GM19397 (cell line): Measurements from ENCODE around the gene HSPA9.

Experiments
- ATAC-seq: cut with Tn5 transposase; IDR thresholded peaks from one replicate; pipeline ENCODE4 v1.9.1; 2021; ENCODE audit warnings: mild to moderate bottlenecking, moderate library complexity; ENCODE audit not compliant: unreplicated experiment

HSPA9 gene

DNA sequence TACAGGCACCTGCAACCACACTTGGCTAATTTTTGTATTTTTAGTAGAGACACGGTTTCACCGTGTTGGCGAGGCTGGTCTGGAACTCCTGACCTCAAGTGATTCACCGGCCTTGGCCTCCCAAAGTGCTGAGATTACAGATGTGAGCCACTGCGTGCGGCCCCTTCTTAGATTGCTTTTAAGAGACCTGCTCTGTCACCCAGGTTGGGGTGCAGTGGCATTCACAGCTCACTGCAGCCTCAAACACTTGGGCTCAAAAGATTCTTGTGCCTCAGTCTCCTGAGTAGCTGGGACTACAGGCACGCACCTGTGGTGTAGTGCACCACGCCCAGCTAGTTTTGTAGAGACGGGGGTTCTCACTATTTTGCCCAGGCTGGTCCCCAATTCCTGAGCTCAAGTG is 11.0 kb downstream of the HSPA9 start:
- ATAC-seq, result no peak

DNA sequence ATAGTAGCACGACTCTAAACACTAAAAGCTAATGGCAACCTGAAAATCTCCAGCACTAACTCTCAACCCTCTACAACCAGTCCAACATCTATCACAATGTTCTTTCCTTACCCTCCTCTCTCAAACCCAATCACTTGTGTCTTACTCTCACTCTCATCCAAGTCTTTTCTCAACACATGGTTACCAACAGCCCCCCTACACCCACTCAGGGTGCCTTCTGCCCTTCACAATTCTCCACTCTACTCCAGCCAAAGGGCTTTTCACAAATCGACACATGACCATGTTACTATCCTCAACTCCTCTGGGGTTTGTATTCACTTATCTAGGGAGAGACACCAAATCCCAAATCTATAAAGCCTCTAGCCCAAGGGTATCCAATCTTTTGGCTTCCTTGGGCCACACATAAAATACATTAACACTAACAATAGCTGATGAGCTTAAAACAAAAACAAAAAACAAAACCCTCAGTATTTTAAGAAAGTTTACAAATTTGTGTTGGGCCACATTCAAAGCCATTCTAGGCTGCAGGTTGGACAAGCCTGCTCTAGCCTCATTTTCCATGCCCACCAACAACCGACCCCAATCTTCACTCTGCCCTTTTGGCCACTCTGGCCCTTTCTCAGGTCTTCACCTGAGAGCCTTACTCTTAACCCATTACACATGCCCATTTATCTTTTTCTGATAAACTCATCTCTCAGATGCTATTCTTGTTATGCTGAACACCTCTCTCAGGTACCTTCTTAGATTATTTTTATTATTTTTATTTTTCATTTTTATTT is 11.7 kb downstream of the HSPA9 start:
- ATAC-seq, result no peak

DNA sequence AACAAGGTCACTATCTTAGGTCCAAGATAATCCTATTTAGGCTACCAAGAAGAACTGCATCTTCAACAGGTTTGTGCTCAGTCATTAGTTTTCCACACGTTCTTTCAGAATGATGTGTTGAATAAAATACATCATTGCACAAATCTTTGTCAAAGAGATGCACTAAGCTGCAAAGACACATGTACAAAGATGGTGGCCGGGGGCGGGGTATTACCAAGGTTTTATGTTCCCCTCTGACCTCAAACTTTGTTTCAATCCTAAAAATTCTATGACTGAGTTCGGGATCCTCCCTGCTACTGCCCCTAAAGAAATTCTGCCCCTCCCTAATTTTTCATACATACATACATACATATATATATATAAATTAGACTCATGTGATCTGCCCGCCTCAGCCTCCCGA is 14.2 kb downstream of the HSPA9 start:
- ATAC-seq, result no peak

DNA sequence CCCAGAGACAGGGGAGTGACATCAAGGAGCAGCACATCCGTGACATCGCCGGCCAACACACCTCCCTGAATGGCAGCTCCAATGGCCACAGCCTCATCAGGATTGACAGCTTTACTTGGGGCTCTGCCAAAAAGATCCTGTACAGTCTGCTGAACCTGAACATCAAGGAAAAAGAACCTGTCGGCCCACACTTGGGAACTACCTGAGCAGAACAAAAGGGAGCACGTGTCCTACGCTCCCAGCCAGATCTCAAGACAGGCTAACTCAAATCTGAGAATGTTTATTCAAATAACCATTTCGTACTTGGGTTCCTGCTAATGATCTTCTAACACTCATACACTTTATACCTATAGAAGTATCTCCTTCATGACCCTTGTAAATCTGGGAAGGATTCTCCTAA is 15.3 kb downstream of the HSPA9 start:
- no peak for ATAC-seq

DNA sequence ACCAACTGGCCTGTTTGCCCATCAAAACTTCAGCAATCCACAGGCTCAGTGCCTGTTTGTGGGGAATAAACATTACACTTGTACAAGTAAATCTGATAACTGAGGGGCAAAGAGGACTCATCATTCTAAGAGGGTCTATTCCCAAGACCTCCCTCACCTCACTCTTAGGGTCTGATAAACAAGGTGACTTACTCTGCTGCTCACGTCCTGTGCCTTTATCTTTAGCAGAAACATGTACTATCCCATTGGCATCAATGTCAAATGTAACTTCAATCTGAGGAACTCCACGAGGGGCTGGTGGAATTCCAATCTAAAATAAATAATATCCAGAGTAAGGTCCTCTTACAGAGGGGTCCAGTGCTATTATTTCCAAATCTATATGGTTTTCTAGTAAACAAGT is 17.5 kb downstream of the HSPA9 start:
- ATAC-seq, result no peak

DNA sequence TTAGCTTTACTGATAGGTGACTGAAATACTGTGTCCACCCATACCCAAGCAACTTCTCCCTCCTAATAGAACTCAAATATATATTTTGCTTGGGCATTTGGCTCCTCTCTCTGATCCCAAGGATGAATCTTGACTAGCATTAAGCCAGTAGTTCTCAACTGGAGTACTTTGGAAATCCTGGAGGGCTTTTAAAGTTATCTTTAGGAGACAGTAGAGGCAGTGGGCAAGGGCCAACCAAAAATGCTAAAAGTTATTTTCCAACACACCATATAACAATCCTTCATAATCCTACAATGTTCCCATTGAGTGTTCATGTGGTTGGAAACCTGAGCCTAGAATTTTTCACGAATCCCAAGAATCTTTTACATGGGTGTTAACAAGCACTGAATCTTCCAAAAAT is 21.1 kb downstream of the HSPA9 start:
- no peak for ATAC-seq

DNA sequence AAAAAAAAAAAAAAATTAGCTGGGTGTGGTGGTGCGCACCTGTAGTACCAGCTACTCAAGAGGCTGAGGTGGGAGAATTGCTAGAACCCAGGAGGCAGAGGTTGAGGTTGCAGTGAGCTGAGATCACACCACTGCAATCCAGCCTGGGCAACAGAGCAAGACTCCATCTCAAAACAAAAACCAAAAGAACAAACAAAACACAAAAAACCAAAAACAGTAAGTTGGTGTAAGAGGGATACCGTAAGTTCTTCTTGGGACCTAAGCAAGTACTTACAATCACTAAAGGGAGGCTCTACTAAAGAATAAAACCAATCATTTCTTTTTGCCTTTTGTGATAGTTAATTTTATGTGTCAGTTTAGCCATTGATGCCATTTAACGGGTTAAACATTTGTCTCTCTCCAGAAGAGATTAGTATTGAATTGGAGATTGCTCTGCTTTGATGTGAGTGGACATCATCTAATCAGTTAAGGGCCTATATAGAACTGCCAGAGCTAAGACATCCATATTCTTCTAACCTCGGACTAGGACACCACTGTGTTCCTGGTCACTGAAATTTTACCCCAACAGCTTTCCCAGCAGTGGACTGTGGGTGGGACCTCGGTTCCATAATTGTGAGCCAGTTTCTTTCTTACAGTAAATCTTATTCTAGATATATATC is 21.6 kb downstream of the HSPA9 start:
- ATAC-seq, result no peak

DNA sequence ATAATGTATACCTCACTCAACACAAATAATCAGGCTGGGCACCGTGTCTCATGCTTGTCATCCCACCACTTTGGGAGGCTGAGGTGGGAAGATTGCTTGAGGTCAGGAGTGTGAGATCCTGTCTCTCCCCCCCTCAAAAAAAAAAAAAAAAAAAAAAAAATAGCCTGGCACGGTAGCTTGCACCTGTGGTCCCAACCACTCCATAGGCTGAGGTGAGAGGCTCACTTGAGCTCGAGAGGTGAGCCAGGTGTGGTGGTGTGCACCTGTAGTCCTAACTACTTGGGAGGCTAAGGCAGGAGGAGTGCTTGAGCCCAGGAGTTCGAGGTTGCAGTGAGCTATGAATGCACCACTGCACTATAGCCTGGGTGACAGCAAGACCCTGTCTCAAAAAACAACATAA is 22.5 kb downstream of the HSPA9 start:
- no peak for ATAC-seq

DNA sequence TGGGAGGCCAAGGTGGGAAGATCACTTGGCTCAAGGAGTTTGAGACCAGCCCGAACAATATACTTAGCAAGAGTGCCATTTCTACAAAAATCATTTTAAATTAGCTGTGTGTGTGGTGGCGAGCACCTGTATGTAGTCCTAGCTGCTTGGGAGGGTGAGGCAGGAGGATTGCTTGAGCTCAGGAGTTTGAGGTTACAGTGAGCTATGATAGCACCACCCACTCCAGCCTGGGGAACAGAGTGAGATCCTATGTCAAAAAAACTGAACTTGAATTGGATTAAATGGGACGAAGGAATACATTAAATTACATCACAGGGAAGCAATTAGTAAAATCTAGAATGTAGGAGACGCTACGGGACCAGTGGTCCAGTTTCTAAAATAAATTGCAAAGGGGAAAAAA is 25.8 kb downstream of the HSPA9 start:
- no peak for ATAC-seq

DNA sequence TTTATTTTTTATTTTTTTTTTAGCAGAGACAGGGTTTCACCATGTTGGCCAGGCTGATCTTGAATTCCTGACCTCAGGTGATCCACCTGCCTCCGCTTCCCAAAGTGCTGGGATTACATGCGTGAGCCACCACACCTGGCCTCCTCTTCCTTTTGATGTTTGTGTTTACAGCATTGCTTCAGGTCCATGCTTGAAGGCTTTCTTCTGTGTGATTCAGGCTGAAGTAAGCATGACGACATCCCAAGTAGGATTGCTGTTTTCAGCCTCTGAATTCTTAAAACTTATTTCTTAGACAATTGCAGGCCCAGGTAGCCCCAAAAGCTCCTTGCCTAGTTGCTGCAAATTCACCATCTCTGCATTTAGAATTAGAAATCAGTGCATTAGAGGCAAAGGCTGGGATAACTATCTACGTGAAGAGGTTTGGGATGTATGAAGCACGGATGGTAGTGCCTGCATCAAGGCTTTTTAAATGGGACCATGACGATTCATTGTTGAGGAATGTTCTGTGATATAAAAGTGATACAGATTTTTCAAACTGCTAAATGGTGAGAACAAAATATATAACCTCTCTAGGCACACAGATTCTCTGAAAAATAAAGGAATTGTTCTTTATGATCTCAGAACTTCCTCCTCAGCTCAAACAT is 29.2 kb downstream of the HSPA9 start:
- no peak for ATAC-seq

DNA sequence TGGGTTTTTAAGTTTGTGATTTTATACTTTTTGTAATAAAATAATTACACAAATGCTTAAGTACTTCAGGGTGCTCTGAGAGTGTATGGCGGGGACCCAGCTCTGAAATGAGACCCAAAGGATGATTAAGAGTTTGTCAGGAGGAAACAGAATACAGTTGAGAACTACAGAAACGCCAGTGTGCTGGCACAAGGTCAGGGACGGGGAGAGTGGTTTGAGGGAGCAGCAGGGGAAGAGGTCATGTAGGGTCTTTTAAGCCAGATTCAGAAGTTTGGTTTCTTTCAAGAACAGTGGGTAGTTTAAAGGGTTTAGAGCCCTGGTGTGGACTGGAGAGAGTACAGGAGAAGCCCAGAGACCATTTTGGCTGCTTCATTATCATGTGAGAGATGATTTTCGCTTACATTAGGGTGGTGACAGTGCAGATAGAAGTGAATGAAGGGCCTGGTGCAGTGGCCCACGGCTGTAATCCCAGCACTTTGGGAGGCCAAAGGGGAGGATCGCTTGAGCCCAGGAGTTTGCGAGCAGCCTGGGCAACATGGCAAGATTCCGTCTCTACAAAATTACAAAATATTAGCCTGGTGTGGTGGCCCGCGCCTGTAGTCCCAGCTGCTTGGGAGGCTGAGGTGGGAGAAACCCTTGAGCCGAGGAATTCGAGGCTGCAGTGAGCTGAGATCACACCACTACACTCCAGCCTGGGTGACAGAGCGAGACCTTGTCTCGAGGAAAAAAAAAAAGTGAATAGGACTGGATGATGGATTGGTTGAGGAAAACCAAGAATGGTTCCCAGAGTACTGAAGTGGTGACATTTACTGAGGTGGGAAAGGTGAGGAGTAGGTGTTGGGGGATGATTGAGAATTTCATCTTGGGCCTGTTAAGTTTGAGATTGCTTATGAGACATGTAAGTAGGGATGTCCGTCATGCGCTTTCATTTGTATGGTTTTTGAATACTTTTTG is 30.7 kb downstream of the HSPA9 start:
- no peak for ATAC-seq

DNA sequence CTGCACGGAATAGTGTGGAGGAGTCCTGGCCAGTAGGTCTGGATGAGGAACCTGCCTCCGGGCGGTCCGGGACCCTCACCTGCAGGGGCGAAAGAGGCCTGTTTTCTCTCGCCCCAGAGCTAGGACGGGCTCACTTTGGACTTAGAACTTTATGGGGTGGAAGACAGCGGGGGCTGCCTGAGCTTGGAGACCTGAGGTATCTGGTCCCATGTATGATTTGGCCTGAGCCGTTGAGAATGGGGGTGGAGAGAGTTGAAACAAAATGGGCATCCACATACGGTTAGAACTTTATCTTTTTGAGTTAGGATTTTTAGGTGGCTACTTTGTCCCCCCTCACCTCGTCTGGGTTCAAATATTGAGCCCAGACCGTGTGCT is 31.5 kb downstream of the HSPA9 start:
- peak; percentile 37 for ATAC-seq

DNA sequence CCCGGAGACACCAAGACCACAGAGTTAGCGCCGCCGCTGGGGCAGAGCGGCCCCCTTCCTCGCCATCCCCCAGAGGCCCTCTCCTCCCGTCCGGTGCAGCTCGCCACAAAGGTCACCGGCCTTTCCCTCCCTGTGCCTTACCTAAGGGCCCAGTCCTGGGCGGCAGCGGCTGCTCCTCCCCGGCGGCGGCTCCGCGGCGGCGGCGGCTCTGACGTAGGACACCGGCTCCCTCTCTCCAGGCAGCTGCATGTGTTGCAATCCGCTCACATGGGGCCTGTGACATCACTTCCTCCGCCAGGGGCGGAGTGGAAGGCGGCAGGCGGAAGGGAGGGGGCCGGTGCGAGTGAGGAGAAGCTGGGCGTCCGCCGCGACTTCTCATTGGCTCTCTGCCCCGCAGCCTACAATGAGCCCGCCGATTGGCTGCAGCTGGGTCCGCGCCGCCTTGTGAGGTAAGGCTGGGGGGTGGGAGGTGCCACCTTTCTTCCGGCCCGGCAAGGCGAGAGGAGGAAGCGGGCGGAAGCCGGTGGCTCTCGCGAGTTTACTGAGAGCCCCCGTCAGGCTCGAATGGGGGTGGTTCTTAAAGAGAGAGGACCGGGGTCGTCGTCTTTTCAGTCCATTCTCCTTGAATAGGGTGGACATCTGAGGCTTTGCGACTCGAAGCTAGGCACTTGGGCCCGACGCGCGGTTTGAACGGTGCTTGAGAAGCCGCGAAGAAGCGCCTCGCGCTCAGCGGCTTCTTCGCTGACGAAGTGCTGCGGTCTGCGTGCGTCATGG is 32.1 kb downstream of the HSPA9 start, which contains the start of gene ETF1:
Gene ETF1 (minus strand): TSS at position 281 of the 774 bp plus-strand sequence. CDS start 318 bp downstream, outside the sequence.
- peak; percentile 94 for ATAC-seq

DNA sequence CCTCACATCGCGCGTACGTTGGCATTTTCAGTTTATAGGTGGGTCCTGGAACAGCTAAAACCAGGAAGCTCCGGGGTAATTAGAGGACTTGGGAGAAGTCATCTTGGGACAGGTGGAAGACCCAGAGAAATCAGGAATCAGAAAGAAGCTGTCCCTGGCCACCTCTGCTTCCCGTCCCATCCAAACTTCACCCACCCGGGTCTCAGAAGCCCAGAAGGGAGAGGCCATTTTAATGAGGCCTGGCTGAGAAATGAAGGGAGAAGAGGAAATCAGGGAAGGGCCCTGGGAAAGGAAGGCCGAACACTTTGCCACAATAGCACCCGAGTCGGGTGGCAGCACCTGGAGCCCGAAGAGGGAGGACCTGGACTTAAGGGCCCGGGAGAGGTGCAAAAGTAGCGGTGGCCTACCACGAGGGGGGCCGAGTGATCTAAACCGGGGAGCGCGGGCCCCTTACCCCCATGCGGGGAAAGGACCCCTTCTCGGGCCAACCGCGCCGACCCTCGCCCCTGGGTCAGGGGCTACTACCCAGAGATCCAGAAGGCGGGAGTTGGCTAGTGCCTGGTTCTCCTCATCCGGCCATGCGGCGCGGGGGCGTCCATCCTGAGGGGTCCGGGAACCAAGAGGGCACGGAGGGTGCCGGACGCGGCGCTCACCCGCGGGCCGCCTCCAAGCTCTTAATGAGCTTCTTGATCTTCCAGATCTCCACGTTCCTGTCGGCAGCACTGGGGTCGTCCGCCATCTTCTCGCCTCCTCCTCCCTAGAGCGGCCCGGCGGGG is 32.8 kb downstream of the HSPA9 start:
- ATAC-seq, result no peak

DNA sequence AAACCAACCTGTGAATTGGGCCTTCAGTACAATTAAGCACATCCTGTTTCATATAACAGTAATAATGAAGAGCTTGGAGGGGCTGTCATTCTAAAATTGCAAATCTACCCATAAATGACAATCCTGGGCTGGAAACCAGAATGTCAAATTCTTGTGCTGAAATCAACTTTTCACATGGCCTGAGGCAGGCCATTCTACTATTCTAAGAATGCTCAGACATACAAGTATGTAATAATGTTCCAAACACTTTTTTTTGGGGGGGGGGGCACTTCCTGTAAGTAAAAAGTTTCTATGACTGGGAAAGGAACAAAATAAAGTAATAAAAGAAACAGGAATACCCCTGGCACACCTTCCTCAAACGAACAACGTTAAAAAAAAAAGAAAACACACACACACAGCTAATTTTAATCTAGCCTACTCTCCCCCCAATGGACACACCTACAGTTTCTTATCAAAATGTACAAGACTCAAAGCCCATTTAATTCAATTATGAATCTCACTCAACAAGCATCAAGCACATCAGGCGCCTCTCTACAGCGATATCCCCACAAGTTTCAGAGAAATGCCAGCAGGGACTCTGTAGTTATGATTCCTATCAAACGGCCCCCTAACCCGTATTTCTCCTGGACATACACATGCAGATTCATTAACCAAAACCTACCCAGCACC is 33.6 kb downstream of the HSPA9 start:
- no peak for ATAC-seq

DNA sequence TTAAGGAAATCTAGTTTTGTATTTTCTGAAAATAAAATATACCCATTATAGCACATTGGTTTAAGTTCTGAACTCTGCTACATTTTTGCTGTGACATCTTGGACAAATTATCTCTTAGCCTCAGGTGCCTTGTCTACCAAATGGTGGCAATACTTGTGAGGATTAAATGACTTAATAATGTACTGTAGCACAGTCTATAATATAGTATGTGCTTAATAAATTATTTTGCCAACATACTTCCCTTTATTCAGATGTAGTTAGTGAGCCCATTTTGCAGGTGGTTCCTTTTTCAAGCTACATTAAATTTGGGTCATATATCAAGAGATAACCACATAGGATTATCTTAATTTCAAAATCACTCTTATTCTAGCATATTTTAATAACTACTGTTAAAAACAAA is 35.4 kb downstream of the HSPA9 start:
- ATAC-seq, result no peak

DNA sequence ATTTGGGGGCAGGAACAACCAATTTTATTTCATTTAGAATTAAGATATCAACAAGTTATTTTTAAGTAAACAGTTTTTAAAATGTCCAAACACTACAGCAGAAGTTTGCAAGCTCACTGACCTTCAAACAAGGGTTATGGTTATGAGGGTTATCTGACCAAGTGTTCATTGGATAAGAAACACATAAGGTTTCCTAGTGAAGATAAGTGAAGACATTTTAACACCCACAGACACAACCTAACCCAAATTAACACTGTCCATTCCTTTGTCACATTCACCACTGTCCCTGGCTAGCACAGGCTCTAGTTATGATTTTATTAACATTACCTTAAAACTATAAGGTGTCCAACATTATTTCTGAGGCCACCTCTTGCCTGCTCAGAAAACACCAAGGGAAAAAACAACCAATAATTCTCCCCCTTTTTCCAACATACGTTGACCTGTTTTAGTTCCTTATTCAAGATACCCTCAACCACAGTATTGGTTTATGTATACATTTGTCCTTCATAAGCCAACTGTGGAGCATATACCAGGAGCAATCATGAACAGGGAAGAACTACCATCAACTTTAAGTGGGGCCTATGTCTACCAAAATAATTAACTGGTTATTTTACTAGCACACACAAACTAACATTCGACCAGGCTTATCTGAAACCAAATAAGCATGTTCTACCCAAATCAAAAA is 36.1 kb downstream of the HSPA9 start:
- no peak for ATAC-seq

DNA sequence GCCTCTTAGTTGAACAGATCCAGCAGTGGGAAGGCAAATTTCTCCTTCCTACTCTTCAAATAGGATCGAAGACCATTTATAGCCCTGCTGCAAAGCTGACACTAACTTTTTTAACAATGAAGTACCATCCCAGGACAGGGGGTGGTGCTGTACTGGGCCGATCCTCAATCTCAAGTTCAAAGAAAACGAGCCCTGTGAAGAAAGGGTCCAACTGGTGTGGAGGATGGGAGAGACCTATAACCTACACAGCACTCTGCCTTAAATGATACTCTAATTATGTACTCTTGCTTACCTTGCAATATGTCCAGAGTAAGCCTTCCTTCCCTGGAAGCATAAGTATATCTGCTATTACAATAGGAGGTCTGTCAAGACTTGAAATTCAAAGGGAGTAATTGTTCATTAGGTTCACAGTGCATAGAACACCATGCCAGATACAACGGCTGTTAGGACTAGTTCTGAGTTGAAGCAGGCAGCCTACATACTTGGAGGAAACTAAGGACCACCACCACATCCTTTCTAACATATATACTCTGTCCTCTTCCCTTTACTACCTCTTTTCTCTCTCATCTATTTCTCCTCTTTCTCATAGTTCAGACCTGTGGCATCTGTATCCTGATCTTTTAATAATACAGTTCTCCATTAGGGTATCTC is 38.4 kb downstream of the HSPA9 start:
- ATAC-seq, result no peak
